ENCODE results near the gene TSEN15. TPM values are rescaled to one million over a fixed set of nuclear protein-coding genes. Genes with fewer than 3 reads are reported as not detected.

The TSEN15 gene
- total and polyA plus RNA-seq, 7 donors: 15.9 to 38.7 (median 22.3) TPM

- 0 to 1% (median 0%) methylated on average over 6 of the region's 6 CpGs for WGBS, 3 donors
- TF ChIP-seq CTCF (IDR thresholded peaks at IDR 0.05): no peak
- Histone ChIP-seq H3K27me3 (ENCODE audit: insufficient read depth in 3 of 3, low read length in 2 of 3) (no peaks in the 10 kb centered on the region), H3K36me3 (ENCODE audit: insufficient read depth in 1 of 2, low read depth in 1 of 2) (peaks cover 0 to 18% of the 10 kb centered on the region in 2 donors), H3K4me3 (peak overlapping the region; percentile 80), H3K4me1 (peaks cover 23% of the 10 kb centered on the region), H3K9me3 (no peaks in the 10 kb centered on the region), H3K27ac (peak overlapping the region; percentile 83)
- no peak for DNase-seq
- peak; percentile 12 to 49 (median 32) for ATAC-seq
- intact Hi-C loops (cut with DNase I): no loop called here
Measured at GRCh38 chr1:184051138-184051484, 419 bp upstream of the TSEN15 start.

GRCh38 chr1:184052194-184052559 lies 647 bp downstream of the TSEN15 start:
- H3K4me1 ChIP-seq: peaks cover 29% of the 10 kb centered on the region

GRCh38 chr1:184052750-184053149 lies 1.2 kb downstream of the TSEN15 start:
- Histone ChIP-seq H3K36me3 (ENCODE audit: insufficient read depth in 1 of 2, low read depth in 1 of 2) (peaks cover 0 to 19% of the 10 kb centered on the region in 2 donors), H3K27me3 (ENCODE audit: insufficient read depth in 3 of 3, low read length in 2 of 3) (no peaks in the 10 kb centered on the region), H3K9me3 (no peaks in the 10 kb centered on the region), H3K4me1 (peaks cover 34% of the 10 kb centered on the region), H3K27ac (no peak overlapping the region), H3K4me3 (peak overlapping the region; percentile 80)
- TF ChIP-seq CTCF (IDR thresholded peaks at IDR 0.05): no peak
- no peak for ATAC-seq
- no peak for DNase-seq
- 55 to 78% (median 59%) methylated on average over 3 of the region's 3 CpGs for WGBS, 3 donors
- intact Hi-C loops (cut with DNase I): no loop called here

More at GRCh38 chr1:184052194-184052559, 647 bp downstream of the TSEN15 start:
- H3K36me3 ChIP-seq (ENCODE audit: insufficient read depth in 1 of 2, low read depth in 1 of 2): peaks cover 0 to 19% of the 10 kb centered on the region in 2 donors
- WGBS, 3 donors: 4 to 9% (median 4%) methylated on average over 7 of the region's 7 CpGs
- no peak for TF ChIP-seq CTCF (IDR thresholded peaks at IDR 0.05)
- peak overlapping the region; percentile 83 for H3K27ac ChIP-seq
- no peaks in the 10 kb centered on the region for H3K27me3 ChIP-seq (ENCODE audit: insufficient read depth in 3 of 3, low read length in 2 of 3)
- peak overlapping the region; percentile 80 for H3K4me3 ChIP-seq
- ATAC-seq (no peak), DNase-seq (no peak)
- intact Hi-C loops (cut with DNase I): no loop called here
- H3K9me3 ChIP-seq: no peaks in the 10 kb centered on the region

GRCh38 chr1:184053881-184054280 lies 2.4 kb downstream of the TSEN15 start:
- Histone ChIP-seq H3K27ac (no peak overlapping the region), H3K4me3 (no peak overlapping the region), H3K36me3 (ENCODE audit: insufficient read depth in 1 of 2, low read depth in 1 of 2) (peaks cover 0 to 19% of the 10 kb centered on the region in 2 donors), H3K27me3 (ENCODE audit: insufficient read depth in 3 of 3, low read length in 2 of 3) (no peaks in the 10 kb centered on the region), H3K9me3 (no peaks in the 10 kb centered on the region), H3K4me1 (peaks cover 34% of the 10 kb centered on the region)
- ATAC-seq (no peak), DNase-seq (no peak)
- TF ChIP-seq CTCF (IDR thresholded peaks at IDR 0.05): no peak
- intact Hi-C loops (cut with DNase I): no loop called here

- Histone ChIP-seq H3K4me1 (peaks cover 39% of the 10 kb centered on the region), H3K36me3 (ENCODE audit: insufficient read depth in 1 of 2, low read depth in 1 of 2) (peaks cover 0 to 24% of the 10 kb centered on the region in 2 donors), H3K27me3 (ENCODE audit: insufficient read depth in 3 of 3, low read length in 2 of 3) (no peaks in the 10 kb centered on the region), H3K27ac (no peak overlapping the region), H3K4me3 (no peak overlapping the region), H3K9me3 (no peaks in the 10 kb centered on the region)
- TF ChIP-seq CTCF (IDR thresholded peaks at IDR 0.05): no peak
- ATAC-seq: peak in 3 of 4 donors; percentile 68 to 71 (median 68)
- intact Hi-C loops (cut with DNase I): no loop called here
- 21 to 36% (median 27%) methylated on average over 2 of the region's 2 CpGs for WGBS, 3 donors
- no peak for DNase-seq
Measured at GRCh38 chr1:184056921-184057555, 5.5 kb downstream of the TSEN15 start.

Data from psoas muscle (tissue), 8 donors.